ENCODE measurements around the gene MTHFD1L.

The MTHFD1L gene

GRCh38 chr6:150881911-150882481 lies 16.5 kb downstream of the MTHFD1L start:
- no peak overlapping the region for H3K4me3 Mint-ChIP-seq
- peaks cover 10% of the 10 kb centered on the region for H3K4me1 Mint-ChIP-seq
- H3K27me3 Mint-ChIP-seq: no peaks in the 10 kb centered on the region
- H3K36me3 Mint-ChIP-seq: peaks cover 51% of the 10 kb centered on the region
- no peak overlapping the region for H3K27ac Mint-ChIP-seq
- no peaks in the 10 kb centered on the region for H3K9me3 Mint-ChIP-seq
- ATAC-seq: no peak

GRCh38 chr6:150883521-150883920 lies 18.0 kb downstream of the MTHFD1L start:
- Mint-ChIP-seq H3K4me1 (peaks cover 23% of the 10 kb centered on the region), H3K9me3 (no peaks in the 10 kb centered on the region), H3K27ac (no peak overlapping the region), H3K27me3 (no peaks in the 10 kb centered on the region), H3K36me3 (peaks cover 54% of the 10 kb centered on the region), H3K4me3 (no peak overlapping the region)
- ATAC-seq: no peak

GRCh38 chr6:150886155-150886554 lies 20.7 kb downstream of the MTHFD1L start:
- no peak for ATAC-seq
- H3K9me3 Mint-ChIP-seq: no peaks in the 10 kb centered on the region
- no peak overlapping the region for H3K27ac Mint-ChIP-seq
- no peaks in the 10 kb centered on the region for H3K27me3 Mint-ChIP-seq
- H3K4me3 Mint-ChIP-seq: no peak overlapping the region
- peaks cover 41% of the 10 kb centered on the region for H3K36me3 Mint-ChIP-seq
- peaks cover 17% of the 10 kb centered on the region for H3K4me1 Mint-ChIP-seq

- Mint-ChIP-seq H3K27ac (peak overlapping the region; percentile 55), H3K27me3 (no peaks in the 10 kb centered on the region), H3K36me3 (peaks cover 46% of the 10 kb centered on the region), H3K9me3 (no peaks in the 10 kb centered on the region), H3K4me1 (peaks cover 17% of the 10 kb centered on the region), H3K4me3 (no peak overlapping the region)
- ATAC-seq: no peak
These were observed 22.6 kb downstream of the MTHFD1L start for GRCh38 chr6:150887978-150888563.

GRCh38 chr6:150890346-150890745 lies 24.8 kb downstream of the MTHFD1L start:
- Mint-ChIP-seq H3K4me1 (peaks cover 26% of the 10 kb centered on the region), H3K27me3 (no peaks in the 10 kb centered on the region), H3K4me3 (no peak overlapping the region), H3K9me3 (no peaks in the 10 kb centered on the region), H3K36me3 (peaks cover 32% of the 10 kb centered on the region), H3K27ac (no peak overlapping the region)
- ATAC-seq: no peak

GRCh38 chr6:150891888-150892485 lies 26.5 kb downstream of the MTHFD1L start:
- Mint-ChIP-seq H3K27ac (no peak overlapping the region), H3K4me1 (peaks cover 31% of the 10 kb centered on the region), H3K9me3 (no peaks in the 10 kb centered on the region), H3K27me3 (no peaks in the 10 kb centered on the region), H3K4me3 (no peak overlapping the region), H3K36me3 (peaks cover 37% of the 10 kb centered on the region)
- peak; percentile 64 for ATAC-seq

- Mint-ChIP-seq H3K4me1 (peaks cover 21% of the 10 kb centered on the region), H3K4me3 (no peak overlapping the region), H3K27ac (no peak overlapping the region), H3K9me3 (no peaks in the 10 kb centered on the region), H3K27me3 (no peaks in the 10 kb centered on the region), H3K36me3 (peaks cover 22% of the 10 kb centered on the region)
- ATAC-seq: no peak
These were observed 28.8 kb downstream of the MTHFD1L start for GRCh38 chr6:150894191-150894744.

- Mint-ChIP-seq H3K27me3 (no peaks in the 10 kb centered on the region), H3K27ac (no peak overlapping the region), H3K4me1 (peaks cover 21% of the 10 kb centered on the region), H3K4me3 (no peak overlapping the region), H3K36me3 (peaks cover 20% of the 10 kb centered on the region), H3K9me3 (no peaks in the 10 kb centered on the region)
- ATAC-seq: peak; percentile 76
These were observed 29.5 kb downstream of the MTHFD1L start for GRCh38 chr6:150894935-150895552.

GRCh38 chr6:150895928-150896632 lies 30.6 kb downstream of the MTHFD1L start:
- Mint-ChIP-seq H3K27ac (no peak overlapping the region), H3K4me3 (no peak overlapping the region), H3K36me3 (peaks cover 22% of the 10 kb centered on the region), H3K9me3 (no peaks in the 10 kb centered on the region), H3K27me3 (no peaks in the 10 kb centered on the region), H3K4me1 (peaks cover 21% of the 10 kb centered on the region)
- no peak for ATAC-seq

GRCh38 chr6:150897400-150897943 lies 32.0 kb downstream of the MTHFD1L start:
- Mint-ChIP-seq H3K27ac (no peak overlapping the region), H3K27me3 (no peaks in the 10 kb centered on the region), H3K4me1 (peaks cover 21% of the 10 kb centered on the region), H3K4me3 (no peak overlapping the region), H3K36me3 (peaks cover 20% of the 10 kb centered on the region), H3K9me3 (no peaks in the 10 kb centered on the region)
- ATAC-seq: peak; percentile 26

- Mint-ChIP-seq H3K9me3 (no peaks in the 10 kb centered on the region), H3K27me3 (no peaks in the 10 kb centered on the region), H3K4me1 (peaks cover 21% of the 10 kb centered on the region), H3K27ac (no peak overlapping the region), H3K4me3 (no peak overlapping the region), H3K36me3 (peaks cover 16% of the 10 kb centered on the region)
- ATAC-seq: peak; percentile 71
These were observed 33.1 kb downstream of the MTHFD1L start for GRCh38 chr6:150898399-150899170.

GRCh38 chr6:150899231-150899630 lies 33.7 kb downstream of the MTHFD1L start:
- ATAC-seq: no peak
- Mint-ChIP-seq H3K27ac (no peak overlapping the region), H3K4me3 (no peak overlapping the region), H3K27me3 (no peaks in the 10 kb centered on the region), H3K9me3 (no peaks in the 10 kb centered on the region), H3K4me1 (peaks cover 21% of the 10 kb centered on the region), H3K36me3 (peaks cover 16% of the 10 kb centered on the region)

GRCh38 chr6:150900049-150900448 lies 34.5 kb downstream of the MTHFD1L start:
- ATAC-seq: no peak
- Mint-ChIP-seq H3K4me3 (no peak overlapping the region), H3K4me1 (peaks cover 15% of the 10 kb centered on the region), H3K36me3 (peaks cover 16% of the 10 kb centered on the region), H3K27ac (no peak overlapping the region), H3K27me3 (no peaks in the 10 kb centered on the region), H3K9me3 (no peaks in the 10 kb centered on the region)

GRCh38 chr6:150902142-150902776 lies 36.8 kb downstream of the MTHFD1L start:
- Mint-ChIP-seq H3K9me3 (no peaks in the 10 kb centered on the region), H3K27ac (no peak overlapping the region), H3K27me3 (no peaks in the 10 kb centered on the region), H3K36me3 (peaks cover 25% of the 10 kb centered on the region), H3K4me1 (peaks cover 7% of the 10 kb centered on the region), H3K4me3 (no peak overlapping the region)
- ATAC-seq: no peak
